ENCODE measurements around the gene SEPHS1.

- TF ChIP-seq CTCF (IDR thresholded peaks at IDR 0.05; ENCODE audit: low read length) (no peak), EZH2 (optimal IDR thresholded peaks at IDR 0.05; ENCODE audit: low read depth, low read length) (no peak)
Observed at GRCh38 chr10:13270877-13271551, 77.1 kb downstream of the SEPHS1 start.

Data from MM.1S (cell line).